Inflammatory macrophage treated with lipopolysaccharide for 1 hour (primary cell): ENCODE measurements around the gene DIRAS1.
"Not testable (repeated sequence)": the region's sequence is repeated elsewhere in the genome, so short reads cannot be mapped to it uniquely, and the experiment has no call there.

ENCODE experiments used
- DNase-seq, 2 donors: peaks; one replicate each; pipeline ENCODE4 v3.0.0-alpha.2; 2020 to 2022

Gene DIRAS1

GRCh38 chr19:2726160-2726855, 5.1 kb upstream of the DIRAS1 start:
- no peak for DNase-seq

- no peak for DNase-seq
These were observed 3.0 kb upstream of the DIRAS1 start for GRCh38 chr19:2724148-2724557.

DNA sequence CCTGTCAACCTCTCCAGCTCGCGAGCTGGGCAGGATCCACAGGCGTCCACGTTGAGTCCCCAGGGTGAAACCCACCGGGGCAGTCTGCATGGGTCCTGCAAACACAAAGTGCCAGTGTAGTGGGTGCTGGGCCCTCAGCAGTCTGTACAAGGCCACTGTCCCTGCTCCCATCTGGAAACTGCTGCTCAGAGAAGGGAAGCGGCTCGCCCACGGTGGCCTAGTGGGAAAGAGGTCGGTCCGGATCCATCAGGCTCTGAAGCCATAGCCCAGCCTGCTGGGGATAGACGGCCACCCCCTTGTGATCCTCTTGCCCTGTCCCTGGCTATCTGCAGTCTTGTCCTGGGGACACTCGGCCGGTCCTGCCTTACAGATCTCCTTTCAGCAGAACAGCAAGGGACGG, 2.6 kb upstream of the DIRAS1 start:
- no peak for DNase-seq

- no peak for DNase-seq
These were observed 2.2 kb upstream of the DIRAS1 start for GRCh38 chr19:2723345-2723715.

- DNase-seq, result peak; percentile 75 to 89
These were observed 1.6 kb upstream of the DIRAS1 start for GRCh38 chr19:2722541-2723344.

DNA sequence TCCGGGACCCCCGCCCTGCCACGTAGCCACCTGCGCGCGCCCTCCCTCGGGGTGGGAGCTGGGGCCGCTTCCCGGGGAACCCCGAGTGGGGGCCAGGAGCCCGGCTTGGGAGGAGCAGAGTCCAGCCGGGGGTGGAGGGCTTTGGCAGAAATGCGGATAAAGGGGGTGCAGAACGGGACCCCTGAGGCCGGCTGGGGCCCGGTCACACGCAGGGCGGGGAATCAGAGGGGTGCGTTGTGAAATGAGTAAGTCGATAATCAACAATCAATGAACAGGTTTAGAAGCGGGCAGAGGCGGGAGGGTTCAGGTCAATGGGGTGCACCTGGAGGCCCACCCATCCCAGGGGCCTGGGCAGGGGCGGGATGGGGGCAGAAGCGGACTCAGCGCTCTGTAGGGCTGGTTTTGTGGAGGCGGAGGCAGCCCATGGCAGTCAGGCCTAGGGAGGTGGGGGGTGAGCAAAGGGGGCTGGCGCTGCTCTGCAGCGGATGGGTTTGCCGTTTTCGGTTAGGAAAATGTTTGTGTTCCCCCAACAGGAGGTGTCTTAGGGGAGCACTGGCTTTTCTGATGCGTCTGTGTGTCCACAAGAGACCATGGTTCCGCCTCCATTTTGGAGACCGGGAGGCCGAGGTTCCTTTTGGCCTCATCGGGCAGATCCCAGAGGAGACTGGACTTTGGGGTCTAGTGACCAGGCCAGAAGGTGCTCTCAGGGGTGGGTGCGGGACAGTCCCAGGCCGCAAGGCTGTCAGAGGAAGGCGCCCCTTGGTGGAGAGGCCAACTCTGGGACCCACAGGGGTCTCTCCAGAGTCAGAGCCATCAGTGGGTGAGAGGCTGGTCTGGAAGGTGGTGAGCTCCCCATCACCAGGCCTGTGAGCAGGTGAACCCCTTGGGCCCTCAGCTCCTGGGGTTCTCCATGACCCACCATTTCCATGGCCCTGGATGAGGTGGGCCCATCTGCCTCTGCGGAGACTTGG, 683 bp upstream of the DIRAS1 start:
- no peak for DNase-seq

GRCh38 chr19:2719920-2720776, 1.0 kb downstream of the DIRAS1 start:
- DNase-seq, result no peak

- no peak for DNase-seq
These were observed 1.9 kb downstream of the DIRAS1 start for GRCh38 chr19:2719232-2719735.

DNA sequence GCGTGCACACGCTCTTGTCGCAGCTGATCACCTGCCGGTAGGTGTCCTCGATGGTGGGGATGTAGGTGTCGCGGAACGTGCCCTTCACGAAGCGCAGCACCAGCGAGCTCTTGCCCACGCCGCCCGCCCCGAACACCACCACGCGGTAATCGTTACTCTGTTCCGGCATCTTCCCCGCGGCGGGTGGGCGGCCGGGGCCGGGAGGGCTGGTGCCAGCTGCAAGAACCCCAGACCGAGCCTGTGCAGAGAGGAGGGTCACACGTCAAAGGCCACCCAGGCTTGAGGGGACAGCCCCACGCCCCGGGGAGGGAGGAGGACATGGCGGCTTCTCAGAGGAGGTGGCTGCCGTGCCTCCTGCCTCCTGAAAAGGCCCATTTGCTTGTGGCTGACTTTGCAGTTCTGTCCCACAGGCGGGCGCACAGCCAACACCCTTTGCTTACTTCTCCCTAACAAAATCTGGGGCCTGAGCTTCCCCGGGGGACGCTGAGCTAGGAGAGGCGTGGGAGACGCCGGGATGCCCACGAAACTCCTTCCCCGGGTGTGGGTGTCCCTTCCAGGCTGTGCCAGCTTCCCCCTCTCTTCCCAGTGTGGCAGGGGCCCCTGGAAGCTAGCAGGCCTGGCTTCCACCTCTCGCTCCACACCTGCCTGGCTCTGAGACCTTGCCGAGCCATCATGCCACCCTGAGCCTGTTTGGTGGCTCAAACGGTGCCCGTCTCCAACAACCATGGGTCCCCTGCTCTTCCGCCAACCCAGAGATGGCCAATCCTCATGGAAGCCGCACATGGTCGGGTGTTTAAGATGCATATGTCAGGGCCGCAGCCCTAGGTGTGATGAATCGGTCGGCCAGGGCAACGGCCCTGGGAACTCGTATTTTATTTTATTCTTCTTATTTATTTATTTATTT, 3.3 kb downstream of the DIRAS1 start:
- no peak for DNase-seq

DNA sequence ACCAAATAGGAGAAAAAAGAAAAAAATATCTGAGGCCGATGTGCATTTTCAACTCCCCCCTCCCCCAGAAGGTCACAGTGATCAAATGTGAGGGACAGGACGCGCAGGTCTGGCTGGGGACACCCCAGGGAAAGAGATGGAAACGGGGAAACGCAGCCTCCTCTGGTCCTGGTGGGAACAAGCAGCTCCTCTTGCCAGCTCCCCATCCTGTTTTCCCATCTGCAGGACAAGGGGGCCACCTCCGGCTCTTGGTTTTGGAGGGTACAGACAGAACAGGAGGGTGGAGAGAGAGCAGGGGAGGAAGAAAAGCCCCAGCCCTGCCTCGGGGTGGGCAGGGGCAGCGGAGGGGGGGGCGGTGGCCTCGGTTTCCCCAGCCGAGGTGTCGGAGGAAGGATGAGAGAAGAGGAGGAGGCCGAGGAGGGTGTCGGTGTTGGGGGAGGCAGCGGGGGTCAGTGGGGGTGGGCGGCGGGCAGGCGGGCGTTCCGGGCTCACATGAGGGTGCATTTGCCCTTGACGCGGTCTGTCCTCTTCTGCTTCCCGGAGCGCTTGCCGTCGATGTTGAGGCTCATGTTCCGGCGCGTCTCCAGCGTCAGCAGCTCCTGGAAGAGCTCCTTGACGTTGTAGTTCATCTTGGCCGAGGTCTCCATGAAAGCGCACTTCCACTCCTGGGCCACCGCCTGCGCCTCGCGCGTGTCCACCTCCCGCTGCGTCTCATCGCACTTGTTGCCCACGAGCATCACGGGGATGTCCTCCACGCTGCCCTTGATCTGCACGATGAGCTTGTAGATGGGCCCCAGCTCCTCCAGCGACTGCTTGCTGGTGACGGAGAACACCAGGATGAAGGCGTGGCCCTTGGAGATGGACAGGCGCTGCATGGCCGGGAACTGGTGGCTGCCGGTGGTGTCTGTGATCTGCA, 4.2 kb downstream of the DIRAS1 start:
- no peak for DNase-seq

DNA sequence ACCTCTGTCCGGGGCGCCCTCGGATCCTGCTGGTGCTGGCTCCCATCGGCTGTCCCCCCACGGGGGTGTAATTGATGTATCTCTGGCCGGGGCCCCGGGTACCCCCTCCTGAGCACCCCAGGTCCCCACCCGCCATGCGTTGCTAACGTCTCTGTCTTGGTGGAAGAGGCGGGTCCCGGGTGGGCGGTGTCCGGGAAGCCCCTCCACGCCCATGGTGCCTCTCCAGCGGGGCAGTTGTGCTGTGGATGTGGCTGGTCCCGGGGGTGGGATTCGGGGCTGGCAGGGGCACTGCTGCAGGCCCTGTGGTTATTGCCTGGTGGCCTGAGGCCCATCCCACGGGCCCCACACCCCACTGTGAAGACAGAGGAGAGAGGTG, 4.9 kb downstream of the DIRAS1 start:
- no peak for DNase-seq

DNA sequence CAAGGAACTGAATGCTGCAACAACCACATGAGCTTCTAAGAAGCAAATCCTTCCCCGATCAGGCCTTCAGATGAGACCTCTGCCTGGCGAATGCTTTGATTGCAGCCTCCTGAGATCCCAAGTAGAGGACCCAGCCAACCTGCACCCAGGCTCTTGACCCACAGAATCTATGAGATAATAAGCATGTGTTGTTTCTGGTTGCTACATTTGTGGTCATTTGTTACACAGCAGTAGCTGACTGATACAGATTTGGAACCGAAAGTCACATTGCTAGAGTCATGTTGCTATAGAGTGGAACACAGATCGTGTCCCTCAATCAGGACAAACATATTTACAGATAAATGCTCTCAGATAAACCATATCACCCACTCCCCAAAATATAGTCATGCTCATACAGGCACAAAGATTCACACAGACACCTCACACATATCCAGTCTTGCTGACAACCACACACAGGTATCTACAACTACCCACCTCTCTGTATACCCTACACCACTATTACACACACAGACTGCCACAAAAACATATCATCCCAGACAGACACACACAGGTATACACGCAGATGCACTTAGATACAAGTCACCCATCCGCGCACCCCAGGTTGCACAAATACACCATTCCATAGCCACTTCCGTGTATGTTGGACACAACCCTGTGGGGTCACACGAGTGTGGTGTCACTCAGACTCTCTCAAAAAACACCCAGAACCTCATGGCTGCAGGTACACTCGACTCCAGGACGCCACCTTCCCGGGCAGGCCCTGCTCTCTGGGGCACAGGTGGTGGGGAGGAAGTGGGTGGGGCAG, 5.5 kb downstream of the DIRAS1 start:
- DNase-seq, result no peak

- no peak for DNase-seq
These were observed 6.5 kb downstream of the DIRAS1 start for GRCh38 chr19:2714531-2715269.

DNA sequence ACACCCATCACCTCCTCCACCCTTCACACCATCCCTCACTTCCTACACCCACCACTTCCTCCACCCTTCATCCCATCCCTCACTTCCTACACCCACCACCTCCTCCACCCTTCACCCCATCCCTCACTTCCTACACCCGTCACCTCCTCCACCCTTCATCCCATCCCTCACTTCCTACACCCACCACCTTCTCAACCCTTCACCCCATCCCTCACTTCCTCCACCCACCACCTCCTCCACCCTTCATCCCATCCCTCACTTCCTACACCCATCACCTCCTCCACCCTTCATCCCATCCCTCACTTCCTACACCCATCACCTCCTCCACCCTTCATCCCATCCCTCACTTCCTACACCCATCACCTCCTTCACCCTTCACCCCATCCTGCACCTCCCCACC, 7.1 kb downstream of the DIRAS1 start:
- not testable (repeated sequence) for DNase-seq

GRCh38 chr19:2713170-2713569, 8.0 kb downstream of the DIRAS1 start:
- DNase-seq, result not testable (repeated sequence)

GRCh38 chr19:2711875-2712205, 9.3 kb downstream of the DIRAS1 start:
- DNase-seq, result no peak

DNA sequence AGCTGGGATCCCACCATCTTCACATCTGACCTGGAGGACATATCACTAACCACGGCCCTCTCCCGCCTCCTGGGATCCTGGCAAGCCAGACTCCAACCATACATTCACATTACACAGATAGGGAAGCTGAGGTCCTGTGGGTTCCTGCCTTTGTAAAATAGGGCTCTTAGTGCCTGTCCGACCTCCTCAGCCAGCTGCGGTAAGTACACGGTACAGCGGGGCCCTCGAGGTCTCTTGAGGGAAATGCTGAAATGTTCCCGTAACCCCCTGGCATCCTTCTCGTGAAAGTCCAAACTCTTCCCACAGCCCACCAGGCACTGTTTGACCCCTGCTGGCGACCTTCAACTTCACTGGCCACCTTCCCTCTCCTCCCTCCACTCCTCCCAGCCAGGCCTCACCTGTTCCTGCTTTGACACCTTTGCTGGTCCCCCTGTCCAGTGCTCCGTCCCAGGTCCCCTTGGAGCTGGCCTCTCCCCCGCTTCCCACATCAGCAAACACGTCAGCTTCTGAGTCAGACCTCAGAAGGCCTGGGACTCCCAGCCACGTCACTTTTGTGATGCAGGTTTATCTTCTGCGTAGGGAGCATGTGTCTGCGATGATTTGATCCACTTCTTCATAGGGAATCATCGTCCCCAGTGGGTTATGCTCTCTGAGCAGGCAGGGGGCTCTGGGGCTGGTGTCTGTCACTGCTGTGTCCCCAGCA, 9.8 kb downstream of the DIRAS1 start:
- DNase-seq, result peak; percentile 23 to 64

GRCh38 chr19:2706251-2706650, 14.9 kb downstream of the DIRAS1 start:
- no peak for DNase-seq
